ENCODE results near the gene APOL5.

Gene APOL5

GRCh38 chr22:35746946-35747703 is 29.5 kb downstream of the APOL5 start:
- Mint-ChIP-seq H3K27me3 (no peaks in the 10 kb centered on the region), H3K9me3 (no peaks in the 10 kb centered on the region), H3K4me3 (no peak overlapping the region), H3K4me1 (peaks cover under 1% of the 10 kb centered on the region), H3K27ac (no peak overlapping the region)
- no peak for DNase-seq
- no peak for ATAC-seq

- H3K9me3 Mint-ChIP-seq = no peaks in the 10 kb centered on the region
- no peak for ATAC-seq
- DNase-seq = no peak
- no peak overlapping the region for H3K27ac Mint-ChIP-seq
- no peak overlapping the region for H3K4me3 Mint-ChIP-seq
- no peaks in the 10 kb centered on the region for H3K27me3 Mint-ChIP-seq
- peaks cover 11% of the 10 kb centered on the region for H3K4me1 Mint-ChIP-seq
Measured at GRCh38 chr22:35749808-35750207, 32.1 kb downstream of the APOL5 start.

DNA sequence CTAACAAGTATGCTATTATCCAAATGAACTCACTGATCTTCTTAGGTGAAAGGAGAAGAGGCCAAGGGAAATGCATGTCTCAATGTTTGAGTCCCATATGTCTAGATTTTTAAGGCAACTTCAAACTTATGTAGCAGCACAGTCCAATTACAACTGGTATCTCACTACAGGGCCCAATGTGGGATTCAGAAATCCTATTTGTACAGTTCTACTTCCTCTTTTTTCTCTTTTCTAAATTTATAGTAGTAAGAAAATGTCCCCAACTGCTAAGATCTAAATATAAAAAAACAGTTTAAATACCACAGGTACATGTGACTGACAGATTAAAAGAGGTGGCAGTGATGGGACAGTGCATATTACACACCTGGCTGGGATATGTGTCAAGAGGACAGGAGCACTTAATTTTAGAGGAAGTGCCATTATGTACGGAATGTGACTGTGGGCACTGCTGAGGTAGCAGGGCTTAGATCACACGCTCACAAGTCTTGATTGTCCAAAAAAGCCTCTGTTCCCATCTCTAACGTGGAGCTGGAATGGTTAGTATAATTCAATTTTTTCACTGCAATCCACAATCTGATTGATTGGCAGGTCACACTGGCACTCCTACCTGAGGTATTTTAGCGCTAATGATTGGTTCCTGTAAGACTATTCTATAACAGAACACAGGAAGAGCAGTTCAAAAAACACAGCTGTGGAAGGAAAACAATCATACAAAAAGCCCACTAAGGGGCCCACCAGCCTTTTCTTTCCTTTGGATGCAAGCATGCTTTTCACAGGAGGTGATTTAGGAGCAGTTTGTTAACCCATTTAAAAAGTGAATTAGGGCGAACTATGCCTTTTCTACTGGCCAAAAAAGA is 34.6 kb downstream of the APOL5 start:
- H3K4me1 Mint-ChIP-seq = peaks cover 12% of the 10 kb centered on the region
- no peak overlapping the region for H3K27ac Mint-ChIP-seq
- DNase-seq (no peak), ATAC-seq (no peak)
- H3K4me3 Mint-ChIP-seq = no peak overlapping the region
- no peaks in the 10 kb centered on the region for H3K27me3 Mint-ChIP-seq
- H3K9me3 Mint-ChIP-seq = no peaks in the 10 kb centered on the region

- DNase-seq (no peak), ATAC-seq (no peak)
Measured at GRCh38 chr22:35752863-35753189, 35.2 kb downstream of the APOL5 start.

GRCh38 chr22:35754761-35755160 is 37.1 kb downstream of the APOL5 start:
- H3K27me3 Mint-ChIP-seq = no peaks in the 10 kb centered on the region
- DNase-seq = no peak
- H3K9me3 Mint-ChIP-seq = no peaks in the 10 kb centered on the region
- H3K4me1 Mint-ChIP-seq = peaks cover 12% of the 10 kb centered on the region
- no peak overlapping the region for H3K4me3 Mint-ChIP-seq
- ATAC-seq = no peak
- no peak overlapping the region for H3K27ac Mint-ChIP-seq

More at GRCh38 chr22:35752863-35753189, 35.2 kb downstream of the APOL5 start:
- no peaks in the 10 kb centered on the region for H3K9me3 Mint-ChIP-seq
- peaks cover 12% of the 10 kb centered on the region for H3K4me1 Mint-ChIP-seq
- H3K4me3 Mint-ChIP-seq = no peak overlapping the region
- no peak overlapping the region for H3K27ac Mint-ChIP-seq
- H3K27me3 Mint-ChIP-seq = no peaks in the 10 kb centered on the region

DNA sequence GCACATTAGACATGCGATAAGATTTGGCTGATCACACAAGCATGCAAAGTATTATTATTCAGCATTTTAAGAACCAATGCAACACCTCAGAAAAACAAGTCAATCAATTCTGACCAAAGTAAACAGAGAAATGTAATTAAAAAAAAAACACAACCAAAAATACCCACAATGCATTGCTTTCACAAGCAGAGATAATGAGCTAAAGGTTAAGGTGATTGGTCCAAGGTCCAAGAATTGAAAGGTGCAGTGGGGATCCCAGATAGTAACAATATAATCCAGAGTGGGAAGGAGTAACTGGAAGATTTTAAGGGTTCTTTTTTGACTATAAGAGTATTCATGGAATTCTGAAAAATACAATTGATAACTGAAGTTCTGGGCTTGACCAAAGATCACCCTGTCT is 39.0 kb downstream of the APOL5 start:
- ATAC-seq = no peak
- Mint-ChIP-seq H3K4me1 (peaks cover 12% of the 10 kb centered on the region), H3K9me3 (no peaks in the 10 kb centered on the region), H3K27me3 (no peaks in the 10 kb centered on the region), H3K27ac (no peak overlapping the region), H3K4me3 (no peak overlapping the region)
- DNase-seq = no peak

- ATAC-seq (no peak), DNase-seq (no peak)
- no peak overlapping the region for H3K4me3 Mint-ChIP-seq
- H3K27ac Mint-ChIP-seq = no peak overlapping the region
- no peaks in the 10 kb centered on the region for H3K27me3 Mint-ChIP-seq
- H3K9me3 Mint-ChIP-seq = no peaks in the 10 kb centered on the region
- H3K4me1 Mint-ChIP-seq = peaks cover 6% of the 10 kb centered on the region
Measured at GRCh38 chr22:35758394-35758793, 40.7 kb downstream of the APOL5 start.

DNA sequence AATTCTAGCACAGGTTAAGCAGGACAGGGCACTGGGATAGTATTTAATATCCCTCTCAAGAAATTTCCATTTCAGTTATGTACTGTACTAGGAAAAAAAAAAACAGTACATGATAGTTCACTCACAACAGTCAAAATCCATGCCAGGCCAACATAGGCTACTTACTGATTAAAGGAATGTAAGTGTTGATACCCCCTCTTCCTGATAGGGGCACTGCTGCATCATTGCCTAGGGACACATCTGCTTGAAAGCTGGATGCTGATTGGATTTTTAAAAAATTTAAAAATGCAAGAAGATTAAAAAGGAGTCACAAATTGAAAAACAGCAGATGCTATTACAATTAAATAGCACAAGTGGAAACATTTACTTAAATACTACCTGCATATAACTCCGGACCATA is 43.4 kb downstream of the APOL5 start:
- H3K9me3 Mint-ChIP-seq = no peaks in the 10 kb centered on the region
- no peak overlapping the region for H3K4me3 Mint-ChIP-seq
- no peaks in the 10 kb centered on the region for H3K27me3 Mint-ChIP-seq
- H3K27ac Mint-ChIP-seq = no peak overlapping the region
- ATAC-seq (no peak), DNase-seq (no peak)
- H3K4me1 Mint-ChIP-seq = no peaks in the 10 kb centered on the region

DNA sequence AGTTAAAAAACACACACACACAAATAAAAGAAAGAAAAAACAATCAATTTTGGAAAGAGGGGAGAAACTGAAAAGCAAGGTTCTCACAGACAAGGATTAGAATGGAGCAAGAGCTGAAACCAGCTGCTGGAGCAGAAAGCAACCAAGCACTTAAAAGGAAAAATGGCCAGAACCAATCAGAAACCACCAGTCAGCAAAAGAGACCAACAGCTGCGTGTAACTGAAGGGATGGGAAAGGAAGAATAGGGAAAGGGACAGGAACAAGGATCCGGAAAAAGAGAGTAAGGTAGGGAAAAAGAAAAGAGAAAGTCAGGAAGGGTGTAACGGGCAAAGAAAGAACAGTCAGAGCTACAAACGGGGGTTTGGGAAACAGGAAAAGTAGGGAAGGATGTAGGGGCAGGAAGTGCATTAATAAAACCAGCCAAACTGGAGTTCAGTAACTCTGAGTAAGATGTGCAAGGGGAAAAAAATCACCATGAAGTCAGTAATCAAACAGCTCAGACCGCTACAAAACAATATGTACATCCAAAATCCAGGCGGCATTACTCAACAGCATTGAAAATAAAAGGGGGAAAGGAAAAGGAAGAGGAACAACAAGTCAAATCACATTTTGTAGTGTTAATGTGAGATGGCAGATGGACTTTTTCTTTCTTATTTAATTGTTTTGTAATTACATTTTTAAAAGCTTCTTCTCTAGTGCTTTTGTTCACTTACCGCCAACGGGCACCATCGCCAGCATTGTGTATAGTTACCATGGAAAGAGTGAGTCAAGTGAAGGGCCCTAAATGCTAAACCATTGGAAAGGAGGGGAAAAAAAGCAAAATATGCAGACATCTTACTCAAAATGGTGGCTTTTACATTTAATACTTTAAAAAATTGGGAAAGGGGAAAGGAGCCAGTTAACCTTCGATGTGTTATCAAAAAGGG is 49.2 kb downstream of the APOL5 start:
- H3K4me1 Mint-ChIP-seq = no peaks in the 10 kb centered on the region
- DNase-seq (no peak), ATAC-seq (no peak)
- H3K4me3 Mint-ChIP-seq = no peak overlapping the region
- no peaks in the 10 kb centered on the region for H3K27me3 Mint-ChIP-seq
- no peaks in the 10 kb centered on the region for H3K9me3 Mint-ChIP-seq
- H3K27ac Mint-ChIP-seq = no peak overlapping the region

DNA sequence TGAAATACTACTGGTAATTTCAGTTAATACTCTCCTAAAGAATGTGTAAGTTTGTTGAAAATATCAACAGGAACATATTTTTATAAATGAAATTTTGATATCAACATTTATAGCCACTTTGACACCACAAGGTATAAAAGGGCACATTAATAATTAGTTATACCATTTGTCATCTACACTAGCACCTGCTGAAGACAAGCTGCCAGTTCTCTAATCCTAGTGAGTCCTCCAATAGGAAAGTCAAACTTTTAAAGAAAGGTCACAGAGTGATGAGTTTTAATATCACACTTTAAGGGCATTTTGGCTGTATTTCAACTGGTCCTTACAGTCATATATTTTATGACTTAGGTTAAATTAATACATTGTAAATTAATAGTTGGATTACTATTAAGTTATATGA is 52.3 kb downstream of the APOL5 start:
- H3K27me3 Mint-ChIP-seq = no peaks in the 10 kb centered on the region
- no peak for ATAC-seq
- H3K27ac Mint-ChIP-seq = no peak overlapping the region
- no peaks in the 10 kb centered on the region for H3K9me3 Mint-ChIP-seq
- no peak overlapping the region for H3K4me3 Mint-ChIP-seq
- no peak for DNase-seq
- no peaks in the 10 kb centered on the region for H3K4me1 Mint-ChIP-seq

DNA sequence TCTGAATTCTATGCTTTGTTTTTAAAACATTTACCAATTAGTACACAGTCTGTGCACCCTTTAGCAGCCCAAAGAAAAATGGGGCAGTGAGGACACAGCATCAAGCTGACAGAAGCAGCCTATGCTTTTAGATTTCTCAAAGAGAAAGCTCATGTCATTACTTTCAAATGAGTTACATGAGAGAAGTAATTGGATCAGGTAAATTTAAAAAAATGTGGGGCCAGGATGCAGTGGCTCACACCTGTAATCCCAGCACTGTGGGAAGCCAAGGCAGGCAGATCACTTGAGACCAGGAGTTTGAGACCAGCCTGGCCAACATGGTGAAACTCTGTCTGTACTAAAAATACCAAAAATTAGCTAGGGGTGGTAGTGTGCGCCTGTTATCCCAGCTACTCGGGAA is 57.7 kb downstream of the APOL5 start:
- Mint-ChIP-seq H3K27me3 (no peaks in the 10 kb centered on the region), H3K4me1 (no peaks in the 10 kb centered on the region), H3K9me3 (no peaks in the 10 kb centered on the region), H3K27ac (no peak overlapping the region), H3K4me3 (no peak overlapping the region)
- ATAC-seq (no peak), DNase-seq (no peak)

- Mint-ChIP-seq H3K27ac (no peak overlapping the region), H3K9me3 (no peaks in the 10 kb centered on the region), H3K27me3 (no peaks in the 10 kb centered on the region), H3K4me3 (no peak overlapping the region), H3K4me1 (no peaks in the 10 kb centered on the region)
- DNase-seq (no peak), ATAC-seq (no peak)
Measured at GRCh38 chr22:35777335-35777975, 59.8 kb downstream of the APOL5 start.

Measured in stimulated activated naive CD8-positive, alpha-beta T cell treated with anti-CD3 and anti-CD28 coated beads, Interleukin-15, amount 100 ng/mL, for 72 hours (primary cell).